OCI-LY1 (cell line): ENCODE data around the gene MIS18A.

Experiments
- EZH2 ChIP-seq: fragments of 200-600 bp; sonication (generic), shearing (Covaris generic); IDR thresholded peaks from 2 replicates; pipeline ENCODE4 v1.8.0; 2017; ENCODE audit warnings: borderline replicate concordance, mixed run types, mild to moderate bottlenecking, antibody characterized with exemption, low read length, moderate library complexity, mixed read lengths
- TF ChIP-seq, protein P1 (sequence below): fragments of 200-600 bp; sonication (generic), shearing (Covaris generic); IDR thresholded peaks from 2 replicates; pipeline ENCODE4 v1.5.1; 2017; ENCODE audit warnings: mild to moderate bottlenecking, antibody characterized with exemption, low read length, moderate library complexity, mixed read lengths

- TF ChIP-seq, protein P1, sequence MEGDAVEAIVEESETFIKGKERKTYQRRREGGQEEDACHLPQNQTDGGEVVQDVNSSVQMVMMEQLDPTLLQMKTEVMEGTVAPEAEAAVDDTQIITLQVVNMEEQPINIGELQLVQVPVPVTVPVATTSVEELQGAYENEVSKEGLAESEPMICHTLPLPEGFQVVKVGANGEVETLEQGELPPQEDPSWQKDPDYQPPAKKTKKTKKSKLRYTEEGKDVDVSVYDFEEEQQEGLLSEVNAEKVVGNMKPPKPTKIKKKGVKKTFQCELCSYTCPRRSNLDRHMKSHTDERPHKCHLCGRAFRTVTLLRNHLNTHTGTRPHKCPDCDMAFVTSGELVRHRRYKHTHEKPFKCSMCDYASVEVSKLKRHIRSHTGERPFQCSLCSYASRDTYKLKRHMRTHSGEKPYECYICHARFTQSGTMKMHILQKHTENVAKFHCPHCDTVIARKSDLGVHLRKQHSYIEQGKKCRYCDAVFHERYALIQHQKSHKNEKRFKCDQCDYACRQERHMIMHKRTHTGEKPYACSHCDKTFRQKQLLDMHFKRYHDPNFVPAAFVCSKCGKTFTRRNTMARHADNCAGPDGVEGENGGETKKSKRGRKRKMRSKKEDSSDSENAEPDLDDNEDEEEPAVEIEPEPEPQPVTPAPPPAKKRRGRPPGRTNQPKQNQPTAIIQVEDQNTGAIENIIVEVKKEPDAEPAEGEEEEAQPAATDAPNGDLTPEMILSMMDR: no peak
- no peak for TF ChIP-seq EZH2
These were observed 746 bp downstream of the MIS18A start for GRCh38 chr21:32278103-32278502.
